Breast epithelium (tissue), 3 donors: ENCODE measurements around the gene OSER1.

ENCODE experiments used
- CTCF ChIP-seq, 3 donors: fragments of 450-650 bp; IDR thresholded peaks; one replicate each; pipeline ENCODE4 v1.5.1; 2016 to 2017; ENCODE audit warnings: antibody characterized with exemption in 3 of 3, mild to moderate bottlenecking in 3 of 3, moderate library complexity in 3 of 3
- POLR2A ChIP-seq: fragments of 450-650 bp; IDR thresholded peaks from one replicate; pipeline ENCODE4 v1.6.1; 2016; ENCODE audit warnings: antibody characterized with exemption, mild to moderate bottlenecking, moderate library complexity

- TF ChIP-seq CTCF (IDR thresholded peaks at IDR 0.05) (no peak), POLR2A (no peak)
Measured at GRCh38 chr20:44203161-44203560, 7.4 kb downstream of the OSER1 start.
